ENCODE measurements around the gene RCVRN. TPM values are rescaled to one million over a fixed set of nuclear protein-coding genes. Genes with fewer than 3 reads are reported as not detected.

The RCVRN gene
- total RNA-seq (not detected), polyA plus RNA-seq (not detected)

DNA sequence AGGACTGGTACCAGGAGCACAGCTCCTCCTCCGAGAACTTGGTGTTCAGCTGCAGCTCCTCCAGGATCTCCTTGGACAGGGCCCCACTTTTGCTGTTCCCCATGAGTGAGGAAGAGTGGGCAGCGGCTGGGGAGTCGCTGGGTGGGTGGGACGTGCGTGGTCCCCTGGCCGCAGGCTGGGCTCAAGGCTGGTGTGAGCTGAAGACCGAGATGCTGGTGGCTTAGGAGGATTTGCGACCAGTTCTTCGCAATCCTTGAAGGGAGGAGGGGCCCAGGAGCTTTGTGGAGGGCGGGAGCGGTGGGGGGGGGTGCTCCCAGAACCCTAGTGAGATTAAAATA lies at the start of gene RCVRN:
TSS of gene RCVRN (minus strand) at position 194 of the 338 bp plus-strand sequence. CDS start at position 103, 91 bp downstream.
- Histone ChIP-seq H3K36me3 (ENCODE audit: control insufficient read depth, insufficient read depth, low read length) (no peaks in the 10 kb centered on the region), H3K4me3 (ENCODE audit: low read depth, low read length) (no peak within 1 kb of the TSS), H3K4me1 (ENCODE audit: control insufficient read depth, insufficient read depth, low read length, poor library complexity, severe bottlenecking) (no peaks in the 10 kb centered on the region), H3K9me3 (ENCODE audit: control insufficient read depth in 2 of 2, low read length in 2 of 2) (no peaks in the 10 kb centered on the region), H3K27ac (ENCODE audit: insufficient read depth, low read length, poor library complexity, severe bottlenecking) (no peak within 1 kb of the TSS), H3K27me3 (ENCODE audit: control insufficient read depth, insufficient read depth, low read length) (no peaks in the 10 kb centered on the region)
- no peaks in the 10 kb centered on the region for H3K4me1 Mint-ChIP-seq
- DNase-seq = no peak
- no peaks in the 10 kb centered on the region for H3K27me3 Mint-ChIP-seq
- H3K4me3 Mint-ChIP-seq = no peak within 1 kb of the TSS
- no peaks in the 10 kb centered on the region for H3K36me3 Mint-ChIP-seq
- no peak within 1 kb of the TSS for H3K27ac Mint-ChIP-seq
- peaks cover 0 to 2% (median 0%) of the 10 kb centered on the region in 7 donors for H3K9me3 Mint-ChIP-seq
- ATAC-seq (ENCODE audit: low read depth in 2 of 2) = no peak

DNA sequence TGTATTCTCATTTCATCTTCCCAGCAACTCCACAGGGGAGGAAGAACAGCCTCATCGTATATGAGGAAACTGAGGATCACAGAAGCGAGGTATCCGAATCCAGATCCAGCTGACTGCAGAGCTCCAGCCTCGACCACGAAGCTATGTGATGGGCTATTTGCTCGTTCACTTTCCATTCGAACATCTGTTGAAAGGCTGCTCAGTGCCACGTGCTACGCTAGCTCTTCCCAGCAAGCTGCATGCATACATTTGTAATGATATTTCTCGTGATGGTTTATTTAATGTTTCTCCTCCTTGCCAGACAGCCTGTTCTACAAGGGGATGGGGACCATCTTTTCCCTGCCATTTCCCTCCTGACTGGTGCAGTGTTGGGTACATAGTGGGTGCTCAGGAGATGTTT lies 48.4 kb upstream of the RCVRN start:
- Mint-ChIP-seq H3K27me3 (no peaks in the 10 kb centered on the region), H3K9me3 (no peaks in the 10 kb centered on the region), H3K4me3 (no peak overlapping the region), H3K27ac (no peak overlapping the region), H3K36me3 (no peaks in the 10 kb centered on the region), H3K4me1 (no peaks in the 10 kb centered on the region)
- Histone ChIP-seq H3K27me3 (ENCODE audit: control insufficient read depth, insufficient read depth, low read length) (no peaks in the 10 kb centered on the region), H3K9me3 (ENCODE audit: control insufficient read depth in 2 of 2, low read length in 2 of 2) (no peaks in the 10 kb centered on the region), H3K4me3 (ENCODE audit: low read depth, low read length) (no peak overlapping the region), H3K36me3 (ENCODE audit: control insufficient read depth, insufficient read depth, low read length) (no peaks in the 10 kb centered on the region), H3K4me1 (ENCODE audit: control insufficient read depth, insufficient read depth, low read length, poor library complexity, severe bottlenecking) (no peaks in the 10 kb centered on the region), H3K27ac (ENCODE audit: insufficient read depth, low read length, poor library complexity, severe bottlenecking) (no peak overlapping the region)
- DNase-seq (no peak), ATAC-seq (ENCODE audit: low read depth in 2 of 2) (no peak)

DNA sequence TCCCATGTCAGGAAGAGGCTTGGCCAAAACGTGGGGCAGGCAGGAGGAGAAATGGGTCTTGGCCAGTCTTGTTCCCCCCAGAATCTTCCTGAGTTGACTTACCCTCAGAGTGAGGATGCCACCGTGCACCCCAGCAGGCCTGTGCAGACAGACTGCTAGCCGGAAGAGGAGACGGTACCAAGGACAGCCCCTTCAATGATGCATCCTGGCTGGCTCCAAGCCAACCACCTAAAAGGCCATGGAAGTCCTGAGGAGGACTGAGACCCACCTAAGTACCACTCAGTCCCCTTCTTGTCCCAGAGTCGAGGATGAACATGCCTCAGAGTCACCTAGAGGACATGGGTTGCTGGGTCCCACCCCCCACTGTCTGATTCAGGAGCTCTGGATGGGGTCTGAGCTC lies 46.7 kb upstream of the RCVRN start:
- H3K4me1 ChIP-seq (ENCODE audit: control insufficient read depth, insufficient read depth, low read length, poor library complexity, severe bottlenecking) = no peaks in the 10 kb centered on the region
- no peak overlapping the region for H3K4me3 ChIP-seq (ENCODE audit: low read depth, low read length)
- Mint-ChIP-seq H3K36me3 (no peaks in the 10 kb centered on the region), H3K9me3 (no peaks in the 10 kb centered on the region), H3K4me3 (no peak overlapping the region), H3K27me3 (no peaks in the 10 kb centered on the region), H3K4me1 (no peaks in the 10 kb centered on the region), H3K27ac (no peak overlapping the region)
- DNase-seq (no peak), ATAC-seq (ENCODE audit: low read depth in 2 of 2) (no peak)
- no peaks in the 10 kb centered on the region for H3K27me3 ChIP-seq (ENCODE audit: control insufficient read depth, insufficient read depth, low read length)
- H3K36me3 ChIP-seq (ENCODE audit: control insufficient read depth, insufficient read depth, low read length) = no peaks in the 10 kb centered on the region
- H3K27ac ChIP-seq (ENCODE audit: insufficient read depth, low read length, poor library complexity, severe bottlenecking) = no peak overlapping the region
- H3K9me3 ChIP-seq (ENCODE audit: control insufficient read depth in 2 of 2, low read length in 2 of 2) = no peaks in the 10 kb centered on the region

DNA sequence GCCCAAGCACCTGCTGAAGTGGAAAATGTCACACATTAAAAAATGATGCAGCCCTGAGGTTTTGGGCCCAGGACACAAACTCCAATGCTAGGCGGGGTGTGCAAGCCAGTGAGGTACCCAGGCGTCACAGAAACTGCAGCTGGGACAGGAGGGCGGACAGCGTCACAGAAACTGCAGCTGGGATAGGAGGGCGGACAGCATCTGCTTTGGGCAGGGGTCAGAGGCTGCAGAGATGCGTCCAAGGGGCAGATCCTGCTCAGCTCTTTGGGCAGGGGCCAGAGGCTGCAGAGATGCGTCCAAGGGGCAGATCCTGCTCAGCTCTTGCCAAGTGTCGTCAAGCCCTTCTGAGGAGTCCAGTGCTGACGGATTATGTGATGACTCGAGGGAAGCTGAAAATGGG lies 43.9 kb upstream of the RCVRN start:
- no peaks in the 10 kb centered on the region for H3K27me3 ChIP-seq (ENCODE audit: control insufficient read depth, insufficient read depth, low read length)
- no peak overlapping the region for H3K4me3 ChIP-seq (ENCODE audit: low read depth, low read length)
- ATAC-seq (ENCODE audit: low read depth in 2 of 2) (no peak), DNase-seq (no peak)
- H3K36me3 ChIP-seq (ENCODE audit: control insufficient read depth, insufficient read depth, low read length) = no peaks in the 10 kb centered on the region
- Mint-ChIP-seq H3K4me1 (no peaks in the 10 kb centered on the region), H3K27me3 (no peaks in the 10 kb centered on the region), H3K36me3 (no peaks in the 10 kb centered on the region), H3K4me3 (no peak overlapping the region), H3K27ac (no peak overlapping the region), H3K9me3 (no peaks in the 10 kb centered on the region)
- H3K4me1 ChIP-seq (ENCODE audit: control insufficient read depth, insufficient read depth, low read length, poor library complexity, severe bottlenecking) = no peaks in the 10 kb centered on the region
- H3K27ac ChIP-seq (ENCODE audit: insufficient read depth, low read length, poor library complexity, severe bottlenecking) = no peak overlapping the region
- no peaks in the 10 kb centered on the region for H3K9me3 ChIP-seq (ENCODE audit: control insufficient read depth in 2 of 2, low read length in 2 of 2)

DNA sequence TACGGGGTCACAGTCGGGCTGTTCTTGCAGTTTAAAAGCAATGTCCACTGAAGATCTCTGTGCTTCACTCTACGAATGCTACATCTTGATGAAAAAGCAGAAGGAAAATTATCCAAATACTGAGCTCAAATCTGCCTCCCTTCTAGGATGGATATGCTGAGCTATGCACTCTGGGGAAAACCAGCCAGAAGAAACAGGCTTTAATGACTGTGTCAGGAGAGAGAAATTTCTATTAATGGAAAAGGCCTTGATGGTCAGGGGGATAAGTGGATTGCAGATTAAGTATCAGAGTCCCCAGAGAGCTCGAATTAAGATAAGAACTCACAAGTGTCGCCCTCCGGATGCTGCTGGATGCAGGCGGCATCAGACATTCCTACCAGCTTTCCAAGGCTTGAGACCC lies 39.6 kb upstream of the RCVRN start:
- Mint-ChIP-seq H3K36me3 (no peaks in the 10 kb centered on the region), H3K4me3 (no peak overlapping the region), H3K4me1 (no peaks in the 10 kb centered on the region), H3K27ac (no peak overlapping the region), H3K27me3 (no peaks in the 10 kb centered on the region), H3K9me3 (peaks cover 0 to 4% (median 0%) of the 10 kb centered on the region in 7 donors)
- no peak overlapping the region for H3K4me3 ChIP-seq (ENCODE audit: low read depth, low read length)
- H3K27me3 ChIP-seq (ENCODE audit: control insufficient read depth, insufficient read depth, low read length) = no peaks in the 10 kb centered on the region
- H3K9me3 ChIP-seq (ENCODE audit: control insufficient read depth in 2 of 2, low read length in 2 of 2) = no peaks in the 10 kb centered on the region
- no peaks in the 10 kb centered on the region for H3K4me1 ChIP-seq (ENCODE audit: control insufficient read depth, insufficient read depth, low read length, poor library complexity, severe bottlenecking)
- no peaks in the 10 kb centered on the region for H3K36me3 ChIP-seq (ENCODE audit: control insufficient read depth, insufficient read depth, low read length)
- no peak for ATAC-seq (ENCODE audit: low read depth in 2 of 2)
- no peak for DNase-seq
- H3K27ac ChIP-seq (ENCODE audit: insufficient read depth, low read length, poor library complexity, severe bottlenecking) = no peak overlapping the region

DNA sequence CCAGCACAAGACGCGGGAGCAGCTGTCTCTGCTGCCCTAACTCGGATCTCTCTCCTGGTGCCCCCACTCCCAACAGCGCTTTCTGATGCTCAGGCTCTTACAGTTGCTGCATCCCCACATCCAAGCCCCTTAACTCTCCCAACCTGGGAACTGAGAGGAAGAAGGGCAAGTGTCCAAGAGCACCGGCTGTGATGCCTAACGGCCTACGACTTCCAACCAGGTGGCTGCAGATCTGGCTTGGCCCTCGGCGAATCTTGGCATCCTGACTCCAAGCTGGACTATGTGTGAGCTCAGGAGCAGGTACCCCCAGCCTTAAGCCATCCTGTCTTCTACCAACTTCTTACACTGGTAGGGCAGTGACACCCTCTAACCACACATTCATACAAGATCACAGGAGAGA lies 38.3 kb upstream of the RCVRN start:
- H3K27me3 ChIP-seq (ENCODE audit: control insufficient read depth, insufficient read depth, low read length) = no peaks in the 10 kb centered on the region
- no peaks in the 10 kb centered on the region for H3K27me3 Mint-ChIP-seq
- H3K36me3 Mint-ChIP-seq = no peaks in the 10 kb centered on the region
- DNase-seq = no peak
- no peak overlapping the region for H3K27ac ChIP-seq (ENCODE audit: insufficient read depth, low read length, poor library complexity, severe bottlenecking)
- no peak overlapping the region for H3K4me3 Mint-ChIP-seq
- ATAC-seq (ENCODE audit: low read depth in 2 of 2) = no peak
- peaks cover 0 to 4% (median 0%) of the 10 kb centered on the region in 7 donors for H3K9me3 Mint-ChIP-seq
- H3K36me3 ChIP-seq (ENCODE audit: control insufficient read depth, insufficient read depth, low read length) = no peaks in the 10 kb centered on the region
- no peaks in the 10 kb centered on the region for H3K9me3 ChIP-seq (ENCODE audit: control insufficient read depth in 2 of 2, low read length in 2 of 2)
- no peaks in the 10 kb centered on the region for H3K4me1 ChIP-seq (ENCODE audit: control insufficient read depth, insufficient read depth, low read length, poor library complexity, severe bottlenecking)
- H3K4me3 ChIP-seq (ENCODE audit: low read depth, low read length) = no peak overlapping the region
- no peak overlapping the region for H3K27ac Mint-ChIP-seq
- H3K4me1 Mint-ChIP-seq = no peaks in the 10 kb centered on the region

DNA sequence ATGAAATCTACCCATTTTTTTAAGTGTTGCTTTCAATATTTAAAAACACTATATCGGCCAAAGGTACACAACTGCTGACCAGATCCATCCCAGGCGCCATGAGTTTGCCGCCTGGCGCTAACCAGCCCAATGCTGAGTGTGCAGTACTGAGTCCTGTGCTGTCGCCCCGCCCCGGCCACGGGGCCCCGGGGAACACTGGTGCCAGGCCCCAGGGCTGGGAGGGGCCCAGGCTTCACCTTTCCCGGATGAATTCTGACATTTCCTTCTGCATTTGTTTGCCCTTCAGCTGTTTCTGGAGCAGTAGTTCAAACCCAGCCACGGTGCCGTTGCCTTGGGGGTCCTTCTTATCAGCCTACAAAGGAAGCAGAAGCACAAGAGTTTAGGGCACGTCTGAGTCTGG lies 37.8 kb upstream of the RCVRN start:
- no peaks in the 10 kb centered on the region for H3K4me1 Mint-ChIP-seq
- no peak overlapping the region for H3K27ac Mint-ChIP-seq
- H3K4me3 Mint-ChIP-seq = no peak overlapping the region
- no peaks in the 10 kb centered on the region for H3K9me3 ChIP-seq (ENCODE audit: control insufficient read depth in 2 of 2, low read length in 2 of 2)
- H3K27me3 ChIP-seq (ENCODE audit: control insufficient read depth, insufficient read depth, low read length) = no peaks in the 10 kb centered on the region
- no peaks in the 10 kb centered on the region for H3K36me3 Mint-ChIP-seq
- no peaks in the 10 kb centered on the region for H3K36me3 ChIP-seq (ENCODE audit: control insufficient read depth, insufficient read depth, low read length)
- DNase-seq (no peak), ATAC-seq (ENCODE audit: low read depth in 2 of 2) (no peak)
- H3K4me3 ChIP-seq (ENCODE audit: low read depth, low read length) = no peak overlapping the region
- H3K9me3 Mint-ChIP-seq = peaks cover 0 to 4% (median 0%) of the 10 kb centered on the region in 7 donors
- H3K27me3 Mint-ChIP-seq = no peaks in the 10 kb centered on the region
- no peak overlapping the region for H3K27ac ChIP-seq (ENCODE audit: insufficient read depth, low read length, poor library complexity, severe bottlenecking)
- no peaks in the 10 kb centered on the region for H3K4me1 ChIP-seq (ENCODE audit: control insufficient read depth, insufficient read depth, low read length, poor library complexity, severe bottlenecking)

DNA sequence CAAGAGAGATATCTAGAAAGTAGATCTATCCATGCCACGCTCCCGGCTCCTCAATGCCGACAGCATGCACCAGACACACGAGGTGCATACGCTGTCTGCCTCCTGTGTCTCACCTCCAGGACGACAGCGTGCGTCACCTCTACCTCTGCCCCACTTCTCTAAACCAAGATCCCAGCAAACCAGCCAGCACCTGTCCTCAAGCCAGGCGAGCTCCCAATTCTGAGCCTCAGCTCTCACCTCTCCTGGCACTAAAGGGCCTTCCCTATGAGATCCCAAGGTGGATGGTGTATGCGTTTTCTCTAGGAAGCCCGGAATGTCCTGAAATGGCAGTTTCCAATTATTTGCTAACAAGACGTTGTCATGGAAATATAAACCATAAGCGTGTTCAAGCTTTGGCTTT lies 36.2 kb upstream of the RCVRN start:
- ATAC-seq (ENCODE audit: low read depth in 2 of 2) (no peak), DNase-seq (no peak)
- H3K27ac Mint-ChIP-seq = no peak overlapping the region
- H3K4me3 Mint-ChIP-seq = no peak overlapping the region
- no peaks in the 10 kb centered on the region for H3K27me3 Mint-ChIP-seq
- no peaks in the 10 kb centered on the region for H3K36me3 Mint-ChIP-seq
- Histone ChIP-seq H3K27me3 (ENCODE audit: control insufficient read depth, insufficient read depth, low read length) (no peaks in the 10 kb centered on the region), H3K4me3 (ENCODE audit: low read depth, low read length) (no peak overlapping the region), H3K36me3 (ENCODE audit: control insufficient read depth, insufficient read depth, low read length) (no peaks in the 10 kb centered on the region), H3K9me3 (ENCODE audit: control insufficient read depth in 2 of 2, low read length in 2 of 2) (no peaks in the 10 kb centered on the region), H3K4me1 (ENCODE audit: control insufficient read depth, insufficient read depth, low read length, poor library complexity, severe bottlenecking) (no peaks in the 10 kb centered on the region), H3K27ac (ENCODE audit: insufficient read depth, low read length, poor library complexity, severe bottlenecking) (no peak overlapping the region)
- peaks cover 0 to 4% (median 0%) of the 10 kb centered on the region in 7 donors for H3K9me3 Mint-ChIP-seq
- no peaks in the 10 kb centered on the region for H3K4me1 Mint-ChIP-seq

Data from CD4-positive, CD25-positive, alpha-beta regulatory T cell (primary cell).